ENCODE measurements around the gene MARK4.

GRCh38 chr19:45218426-45218825 is 32.6 kb upstream of the MARK4 start:
- TF ChIP-seq CTCF (IDR thresholded peaks at IDR 0.05) (no peak), POLR2AphosphoS5 (IDR thresholded peaks at IDR 0.05; ENCODE audit: insufficient read depth in 1 of 2, low read depth in 1 of 2) (no peak)
